Retinal pigment epithelial cell (primary cell): ENCODE results near the gene PHLDA2.

Source experiments
- DNase-seq: peaks from one replicate; pipeline ENCODE4 v3.0.0-alpha.2; 2010; ENCODE audit warnings: low read depth
- H3K4me3 ChIP-seq: 2 replicates; pipeline ENCODE4 v1.5.1; 2011; ENCODE audit warnings: mild to moderate bottlenecking, low read length, control low read depth, moderate library complexity
- TF ChIP-seq, protein P1 (sequence below): conservative IDR thresholded peaks from 2 replicates; pipeline ENCODE4 v1.5.1; 2011; ENCODE audit warnings: low read depth, low read length, control low read depth, inconsistent platforms

PHLDA2 gene

DNA sequence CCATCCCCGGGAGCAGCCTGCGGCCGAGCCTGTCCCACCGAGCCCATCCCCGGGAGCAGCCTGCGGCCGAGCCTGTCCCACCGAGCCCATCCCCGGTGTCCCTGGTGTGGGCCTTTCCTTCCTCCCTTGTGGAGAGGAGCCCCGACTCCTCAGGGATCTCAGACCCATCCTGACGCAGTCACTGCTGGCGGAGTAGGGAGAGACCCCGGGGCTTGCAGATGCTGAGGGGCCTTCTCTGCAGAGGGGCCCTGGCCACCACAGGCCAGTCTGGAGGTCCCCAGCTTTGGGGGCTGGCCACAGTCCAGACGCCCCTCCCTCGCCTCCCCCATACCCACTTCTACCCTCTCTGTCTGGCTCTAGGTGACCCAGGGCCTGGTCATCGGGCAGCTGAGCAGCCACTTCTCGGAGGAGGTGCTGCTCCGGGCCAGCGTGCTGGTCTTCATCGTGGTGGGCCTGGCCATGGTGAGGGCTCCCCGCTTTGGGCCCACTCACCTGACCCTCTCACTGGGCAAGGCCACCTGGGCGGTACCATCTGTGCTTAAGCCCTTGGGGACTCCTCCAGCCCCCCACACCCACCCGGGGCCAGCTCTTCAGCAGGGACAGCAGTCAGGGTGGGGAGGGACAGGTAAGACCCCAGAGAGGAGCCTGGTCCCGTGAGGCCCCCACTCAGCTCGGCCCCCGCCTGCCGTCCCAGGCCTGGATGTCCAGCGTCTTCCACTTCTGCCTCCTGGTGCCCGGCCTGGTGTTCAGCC lies 7.3 kb downstream of the PHLDA2 start:
- DNase-seq, result no peak
- H3K4me3 ChIP-seq, result no peak overlapping the region
- TF ChIP-seq, protein P1, sequence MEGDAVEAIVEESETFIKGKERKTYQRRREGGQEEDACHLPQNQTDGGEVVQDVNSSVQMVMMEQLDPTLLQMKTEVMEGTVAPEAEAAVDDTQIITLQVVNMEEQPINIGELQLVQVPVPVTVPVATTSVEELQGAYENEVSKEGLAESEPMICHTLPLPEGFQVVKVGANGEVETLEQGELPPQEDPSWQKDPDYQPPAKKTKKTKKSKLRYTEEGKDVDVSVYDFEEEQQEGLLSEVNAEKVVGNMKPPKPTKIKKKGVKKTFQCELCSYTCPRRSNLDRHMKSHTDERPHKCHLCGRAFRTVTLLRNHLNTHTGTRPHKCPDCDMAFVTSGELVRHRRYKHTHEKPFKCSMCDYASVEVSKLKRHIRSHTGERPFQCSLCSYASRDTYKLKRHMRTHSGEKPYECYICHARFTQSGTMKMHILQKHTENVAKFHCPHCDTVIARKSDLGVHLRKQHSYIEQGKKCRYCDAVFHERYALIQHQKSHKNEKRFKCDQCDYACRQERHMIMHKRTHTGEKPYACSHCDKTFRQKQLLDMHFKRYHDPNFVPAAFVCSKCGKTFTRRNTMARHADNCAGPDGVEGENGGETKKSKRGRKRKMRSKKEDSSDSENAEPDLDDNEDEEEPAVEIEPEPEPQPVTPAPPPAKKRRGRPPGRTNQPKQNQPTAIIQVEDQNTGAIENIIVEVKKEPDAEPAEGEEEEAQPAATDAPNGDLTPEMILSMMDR, result no peak

DNA sequence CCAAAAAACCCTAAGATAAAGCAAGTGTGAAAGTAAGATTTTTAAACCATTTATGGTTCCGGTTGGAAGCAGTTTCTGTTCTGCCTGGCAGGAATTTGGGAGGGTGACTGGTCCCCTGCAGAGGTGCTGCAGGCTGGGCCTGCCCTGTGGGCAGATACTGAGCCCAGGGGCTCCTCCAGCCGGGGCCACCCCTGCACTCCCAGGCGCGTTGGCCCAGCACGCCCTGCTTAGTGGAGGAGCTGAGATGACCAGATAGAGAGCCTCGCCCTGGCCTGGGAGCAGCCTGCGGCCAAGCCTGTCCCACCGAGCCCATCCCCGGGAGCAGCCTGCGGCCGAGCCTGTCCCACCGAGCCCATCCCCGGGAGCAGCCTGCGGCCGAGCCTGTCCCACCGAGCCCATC lies 8.0 kb downstream of the PHLDA2 start:
- no peak overlapping the region for H3K4me3 ChIP-seq
- no peak for DNase-seq
- TF ChIP-seq, protein P1, result no peak

DNA sequence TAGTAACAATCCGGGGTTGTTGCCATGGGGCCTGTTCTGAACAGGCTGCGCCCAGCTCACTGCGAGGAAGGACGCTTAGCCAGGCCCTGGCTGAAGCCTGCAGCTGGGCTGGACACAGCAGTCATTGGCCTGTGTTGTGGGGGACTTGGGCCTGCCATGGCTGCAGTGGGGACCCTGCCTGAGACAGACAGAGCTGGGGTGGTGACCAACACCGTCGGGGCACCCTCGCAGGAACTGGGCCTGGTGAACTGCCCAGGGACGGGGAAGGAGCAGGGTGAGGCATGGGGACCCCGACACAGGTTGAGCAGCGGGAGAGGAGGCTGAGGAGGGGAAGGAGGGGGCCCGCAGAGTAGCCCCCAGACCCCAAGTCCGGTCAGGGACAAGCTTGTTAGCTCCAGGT lies 8.9 kb downstream of the PHLDA2 start:
- no peak overlapping the region for H3K4me3 ChIP-seq
- TF ChIP-seq, protein P1, result no peak
- DNase-seq, result no peak

DNA sequence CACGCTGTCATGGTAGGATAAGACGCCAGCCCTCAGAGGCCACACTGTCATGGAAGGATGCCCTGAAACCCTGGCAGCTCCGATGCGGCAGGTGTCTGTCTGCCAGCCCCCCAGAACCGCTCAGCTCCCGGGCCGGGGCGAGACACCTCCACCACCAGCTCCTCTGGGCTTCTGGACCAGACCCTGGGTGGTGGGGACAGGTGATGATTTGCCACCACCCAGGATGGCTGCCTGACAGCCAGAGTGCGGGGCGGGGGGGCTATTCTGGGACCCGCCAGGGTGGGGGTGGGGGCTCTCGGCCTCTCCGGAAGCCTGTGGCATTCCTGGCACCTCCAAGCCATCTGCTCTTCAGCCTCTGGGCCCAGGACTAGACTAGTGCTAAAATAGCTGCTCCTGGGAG lies 9.4 kb downstream of the PHLDA2 start:
- no peak overlapping the region for H3K4me3 ChIP-seq
- DNase-seq, result no peak
- TF ChIP-seq, protein P1, result no peak

DNA sequence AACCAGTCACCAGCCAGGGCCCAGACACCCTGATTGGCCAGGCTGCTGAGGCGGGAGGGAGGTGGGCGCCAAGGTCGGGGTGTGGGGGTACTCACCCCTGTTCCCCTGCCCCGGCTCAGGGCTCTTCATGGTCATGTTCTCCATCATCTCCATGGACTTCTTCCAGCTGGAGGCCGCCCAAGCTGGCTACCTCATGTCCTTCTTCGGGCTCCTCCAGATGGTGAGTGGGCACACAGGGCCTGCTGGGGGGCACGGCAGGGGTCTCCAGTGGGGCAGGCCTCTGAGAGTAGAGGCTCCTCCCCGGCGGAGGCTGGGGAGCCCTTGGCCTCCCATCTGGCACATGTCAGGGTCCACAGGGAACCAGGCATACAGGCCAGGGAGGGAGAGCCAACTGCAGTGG lies 10.0 kb downstream of the PHLDA2 start:
- H3K4me3 ChIP-seq, result no peak overlapping the region
- TF ChIP-seq, protein P1, result no peak
- DNase-seq, result no peak

DNA sequence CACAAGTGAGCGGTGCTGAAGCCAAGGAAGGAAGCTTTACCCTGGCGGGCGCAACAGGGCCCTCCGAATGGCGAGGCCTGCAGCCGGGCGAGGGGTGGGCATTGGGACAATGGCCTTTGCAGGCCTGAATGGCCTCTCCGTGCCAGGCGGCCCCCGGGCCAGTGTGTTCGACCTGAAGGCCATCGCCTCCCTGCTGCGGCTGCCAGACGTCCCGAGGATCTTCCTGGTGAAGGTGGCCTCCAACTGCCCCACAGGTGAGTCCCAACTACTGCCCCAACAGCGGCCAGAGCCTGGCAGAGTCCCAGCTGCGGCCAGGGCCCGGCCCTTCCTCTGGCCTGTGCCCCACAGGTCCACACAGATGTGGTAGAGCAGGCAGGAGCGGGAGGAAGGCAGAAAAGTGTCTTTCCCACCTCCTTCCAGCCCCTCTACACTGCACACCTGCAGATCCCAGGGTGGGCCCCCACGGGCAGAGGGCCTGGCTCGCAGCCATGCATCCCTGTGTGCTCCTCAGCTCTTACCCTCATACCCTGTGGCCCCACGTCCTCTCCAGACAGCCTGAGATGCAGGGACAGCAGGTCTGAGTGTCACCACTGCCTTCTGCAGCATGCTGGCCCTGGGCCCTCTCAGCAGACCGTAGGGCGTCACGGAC lies 11.3 kb downstream of the PHLDA2 start:
- H3K4me3 ChIP-seq, result no peak overlapping the region
- DNase-seq, result no peak
- TF ChIP-seq, protein P1, result no peak
